Mesenchymal stem cell (in vitro differentiated cells and primary cell): ENCODE measurements around the gene UQCRQ.

ENCODE experiments used
- DNase-seq: peaks from one replicate; pipeline ENCODE4 v3.0.0-alpha.2; 2013
- H2AFZ ChIP-seq: one replicate; pipeline ENCODE4 v1.6.1; 2013; ENCODE audit warnings: low read depth, mild to moderate bottlenecking, control low read depth, inconsistent platforms, low read length, moderate library complexity
- H2AK5ac ChIP-seq: 2 replicates; pipeline ENCODE4 v1.6.1; 2013; ENCODE audit warnings: low read length, moderate library complexity, mild to moderate bottlenecking, inconsistent platforms; ENCODE audit not compliant: severe bottlenecking
- H2BK120ac ChIP-seq: one replicate; pipeline ENCODE4 v1.6.1; 2013; ENCODE audit warnings: low read depth, mild to moderate bottlenecking, inconsistent platforms, low read length, moderate library complexity
- H2BK12ac ChIP-seq, 2 experiments: one replicate each; pipeline ENCODE4 v1.6.1; 2013; ENCODE audit warnings: inconsistent platforms in 2 of 2, low read length in 2 of 2, mild to moderate bottlenecking in 2 of 2, moderate library complexity in 2 of 2, control low read depth in 1 of 2
- H2BK15ac ChIP-seq: one replicate; pipeline ENCODE4 v1.6.1; 2013; ENCODE audit warnings: mild to moderate bottlenecking, low read depth, inconsistent platforms; ENCODE audit not compliant: poor library complexity, severe bottlenecking
- H2BK5ac ChIP-seq: 2 replicates; pipeline ENCODE4 v1.6.1; 2013; ENCODE audit warnings: low read depth, mild to moderate bottlenecking, low read length, control low read depth, inconsistent platforms; ENCODE audit not compliant: poor library complexity, severe bottlenecking
- H3K14ac ChIP-seq, 2 experiments: one replicate each; pipeline ENCODE4 v1.6.1; 2013; ENCODE audit warnings: inconsistent platforms in 2 of 2, low read length in 2 of 2, control low read depth in 1 of 2, mild to moderate bottlenecking in 1 of 2, moderate library complexity in 1 of 2
- H3K18ac ChIP-seq, 2 experiments: one replicate each; pipeline ENCODE4 v1.6.1; 2013; ENCODE audit warnings: inconsistent platforms in 2 of 2, low read length in 2 of 2, control low read depth in 1 of 2, low read depth in 1 of 2, mild to moderate bottlenecking in 1 of 2
- H3K23ac ChIP-seq, 2 experiments: one replicate each; pipeline ENCODE4 v1.6.1; 2013; ENCODE audit warnings: inconsistent platforms in 2 of 2, low read length in 2 of 2, mild to moderate bottlenecking in 2 of 2, moderate library complexity in 2 of 2, control low read depth in 1 of 2
- H3K27ac ChIP-seq: 2 replicates; pipeline ENCODE4 v1.5.1; 2013; ENCODE audit warnings: mild to moderate bottlenecking, moderate library complexity, low read length, control low read depth, inconsistent platforms; ENCODE audit not compliant: poor library complexity, severe bottlenecking
- H3K27me3 ChIP-seq, 2 experiments: 2 replicates each; pipeline versions ENCODE4 v1.6.1 to v1.7.0; 2013; ENCODE audit warnings: low read length in 2 of 2, mild to moderate bottlenecking in 2 of 2, moderate library complexity in 2 of 2, control low read depth in 1 of 2, inconsistent platforms in 1 of 2; ENCODE audit not compliant: control insufficient read depth in 1 of 2, insufficient read depth in 1 of 2
- H3K36me3 ChIP-seq, 2 experiments: 2 replicates each; pipeline versions ENCODE4 v1.6.1 to v1.7.0; 2013; ENCODE audit warnings: low read length in 2 of 2, control low read depth in 1 of 2, inconsistent platforms in 1 of 2, low read depth in 1 of 2, mild to moderate bottlenecking in 1 of 2; ENCODE audit not compliant: insufficient read depth in 2 of 2, control insufficient read depth in 1 of 2
- H3K4ac ChIP-seq, 2 experiments: one replicate each; pipeline ENCODE4 v1.6.1; 2013; ENCODE audit warnings: inconsistent platforms in 2 of 2, low read length in 2 of 2, mild to moderate bottlenecking in 2 of 2, moderate library complexity in 2 of 2, control low read depth in 1 of 2, low read depth in 1 of 2
- H3K4me1 ChIP-seq: 2 replicates; pipeline ENCODE4 v1.6.1; 2013; ENCODE audit warnings: low read depth, low read length, control low read depth; ENCODE audit not compliant: control insufficient read depth, insufficient read depth
- H3K4me2 ChIP-seq: 2 replicates; pipeline ENCODE4 v1.6.1; 2013; ENCODE audit warnings: low read length, mild to moderate bottlenecking, inconsistent platforms; ENCODE audit not compliant: poor library complexity, severe bottlenecking
- H3K4me3 ChIP-seq, 2 experiments: 2 replicates each; pipeline versions ENCODE4 v1.5.1 to v1.7.0; 2013; ENCODE audit warnings: low read length in 2 of 2, mild to moderate bottlenecking in 2 of 2, control low read depth in 1 of 2, low read depth in 1 of 2; ENCODE audit not compliant: insufficient read depth in 1 of 2
- H3K79me1 ChIP-seq: replicated peaks from 2 replicates; pipeline ENCODE4 v1.6.1; 2013; ENCODE audit warnings: mild to moderate bottlenecking, control low read depth, low read length, inconsistent platforms; ENCODE audit not compliant: poor library complexity, severe bottlenecking
- H3K9ac ChIP-seq: 2 replicates; pipeline ENCODE4 v1.7.0; 2013; ENCODE audit warnings: mild to moderate bottlenecking, low read length, moderate library complexity
- H3K9me3 ChIP-seq: 2 replicates; pipeline ENCODE4 v1.7.0; 2013; ENCODE audit warnings: mild to moderate bottlenecking, low read length; ENCODE audit not compliant: control insufficient read depth
- H4K8ac ChIP-seq: one replicate; pipeline ENCODE4 v1.6.1; 2013; ENCODE audit warnings: inconsistent platforms, mild to moderate bottlenecking, low read length, moderate library complexity
- H4K91ac ChIP-seq: one replicate; pipeline ENCODE4 v1.6.1; 2013; ENCODE audit warnings: mild to moderate bottlenecking, low read length, inconsistent platforms
- WGBS: methylation state at CpG from one replicate; pipeline ENCODE4 v1.1.7; 2013; ENCODE audit warnings: mixed read lengths; 5-methylcytosine and 5-hydroxymethylcytosine counted together

Gene UQCRQ

DNA sequence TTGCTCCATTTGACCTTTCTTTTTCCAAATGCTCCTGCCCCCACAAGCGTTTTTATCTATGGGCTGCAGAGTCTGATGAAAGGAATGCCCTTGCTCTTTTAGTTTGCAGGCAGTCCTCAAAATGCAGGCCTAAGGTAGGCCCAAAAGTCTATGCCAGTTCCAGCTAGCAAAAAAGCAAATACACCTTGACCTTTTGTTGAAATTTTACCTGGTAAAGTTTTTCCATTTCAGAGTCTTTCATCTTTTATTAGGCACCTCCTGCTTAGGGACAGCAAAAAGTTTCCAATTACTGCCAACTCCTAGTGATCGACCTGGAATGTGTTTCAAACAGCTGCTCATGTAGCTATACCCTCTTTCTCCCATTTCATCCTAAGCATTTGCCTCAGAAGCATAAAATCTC is 4.4 kb downstream of the UQCRQ start:
- no peak overlapping the region for H3K4me2 ChIP-seq
- peaks cover 9% of the 10 kb centered on the region for H3K4me1 ChIP-seq
- no peaks in the 10 kb centered on the region for H3K27me3 ChIP-seq
- no peak overlapping the region for H2BK120ac ChIP-seq
- no peak overlapping the region for H2AFZ ChIP-seq
- H3K9me3 ChIP-seq, result no peaks in the 10 kb centered on the region
- peaks cover 6% of the 10 kb centered on the region for H3K79me1 ChIP-seq
- H4K8ac ChIP-seq, result no peak overlapping the region
- WGBS, result 94% methylated on average over 2 of the region's 2 CpGs
- H3K36me3 ChIP-seq, result peaks cover 26 to 70% of the 10 kb centered on the region in 2 experiments
- no peak overlapping the region for H2BK15ac ChIP-seq
- no peak overlapping the region for H3K14ac ChIP-seq
- H3K4ac ChIP-seq, result no peak overlapping the region
- no peak overlapping the region for H4K91ac ChIP-seq
- no peak overlapping the region for H3K27ac ChIP-seq
- H2AK5ac ChIP-seq, result no peak overlapping the region
- no peak overlapping the region for H3K23ac ChIP-seq
- DNase-seq, result no peak
- no peak overlapping the region for H3K4me3 ChIP-seq
- no peak overlapping the region for H2BK12ac ChIP-seq
- H3K9ac ChIP-seq, result no peak overlapping the region
- no peak overlapping the region for H2BK5ac ChIP-seq
- H3K18ac ChIP-seq, result no peak overlapping the region

DNA sequence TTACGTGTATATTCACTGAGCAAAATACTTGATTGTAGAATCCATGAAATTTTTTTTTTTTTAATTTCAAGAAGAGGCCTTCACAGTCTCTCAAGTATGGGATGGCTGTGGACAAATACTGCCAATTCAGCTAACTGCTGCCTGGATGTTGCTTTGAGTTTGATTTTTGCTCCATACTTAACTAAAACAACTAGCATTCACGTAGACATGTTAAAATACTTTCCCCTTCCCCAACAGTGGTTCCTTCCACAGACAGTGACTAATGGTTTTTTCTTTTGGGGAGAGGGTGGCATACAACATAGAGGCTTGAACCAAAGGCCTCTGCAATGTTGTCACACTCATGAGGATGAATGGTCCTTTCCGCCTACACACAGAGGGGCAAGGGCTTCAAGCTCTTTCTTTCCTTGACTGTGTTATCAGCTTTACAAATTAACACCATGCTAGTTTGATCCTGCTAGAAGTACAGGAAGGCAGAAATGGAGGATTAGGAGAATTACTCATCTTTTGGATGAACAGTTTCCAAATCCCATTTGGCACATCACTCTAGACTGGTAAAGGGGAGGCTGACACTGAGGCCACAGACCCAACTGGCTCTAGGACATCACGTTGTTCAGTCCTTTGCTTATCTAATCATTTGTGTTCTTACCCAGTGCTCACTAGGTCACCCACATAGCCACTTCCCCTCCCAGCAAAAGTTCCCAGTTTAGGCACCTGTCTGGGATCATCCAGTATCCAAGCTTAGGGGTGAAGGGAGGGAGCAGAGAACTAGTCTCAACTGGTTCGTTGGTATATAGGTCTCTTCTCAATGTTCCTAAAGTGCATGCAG is 5.2 kb downstream of the UQCRQ start:
- Histone ChIP-seq H3K4me2 (no peak overlapping the region), H3K9ac (no peak overlapping the region), H3K4me1 (peaks cover 7% of the 10 kb centered on the region), H2AK5ac (no peak overlapping the region), H2BK5ac (no peak overlapping the region), H3K9me3 (no peaks in the 10 kb centered on the region), H3K14ac (no peak overlapping the region), H4K91ac (no peak overlapping the region), H3K23ac (no peak overlapping the region), H3K79me1 (peaks cover 6% of the 10 kb centered on the region), H3K27ac (no peak overlapping the region), H3K27me3 (no peaks in the 10 kb centered on the region), H2BK12ac (no peak overlapping the region), H3K4me3 (no peak overlapping the region), H2BK120ac (no peak overlapping the region), H3K18ac (no peak overlapping the region), H3K36me3 (peaks cover 24 to 79% of the 10 kb centered on the region in 2 experiments), H3K4ac (no peak overlapping the region), H2AFZ (no peak overlapping the region), H4K8ac (no peak overlapping the region), H2BK15ac (no peak overlapping the region)
- DNase-seq, result no peak
- WGBS, result 75% methylated on average over 4 of the region's 5 CpGs

DNA sequence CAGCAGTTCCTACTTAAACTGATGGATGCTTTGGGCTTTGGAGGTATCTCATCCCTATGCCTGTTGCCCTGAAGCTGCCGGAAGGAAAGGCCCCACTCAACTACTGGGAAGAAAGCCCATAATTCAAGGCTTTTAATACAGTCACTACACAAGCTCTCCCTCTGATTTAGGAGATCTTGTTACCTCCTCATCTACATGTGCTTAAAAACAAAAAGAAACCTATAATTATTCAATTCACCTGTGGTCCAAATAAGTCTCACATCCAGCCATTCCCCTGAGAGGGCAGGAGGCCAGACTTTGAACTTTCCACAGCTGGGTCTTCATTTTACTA is 6.3 kb downstream of the UQCRQ start:
- DNase-seq, result no peak
- H4K91ac ChIP-seq, result no peak overlapping the region
- H3K23ac ChIP-seq, result no peak overlapping the region
- no peak overlapping the region for H2BK15ac ChIP-seq
- no peak overlapping the region for H4K8ac ChIP-seq
- H2AFZ ChIP-seq, result no peak overlapping the region
- H3K27ac ChIP-seq, result no peak overlapping the region
- no peaks in the 10 kb centered on the region for H3K27me3 ChIP-seq
- peaks cover 6% of the 10 kb centered on the region for H3K4me1 ChIP-seq
- no peak overlapping the region for H2BK120ac ChIP-seq
- no peak overlapping the region for H3K18ac ChIP-seq
- H3K36me3 ChIP-seq, result peaks cover 22 to 86% of the 10 kb centered on the region in 2 experiments
- H2BK5ac ChIP-seq, result no peak overlapping the region
- H3K9ac ChIP-seq, result no peak overlapping the region
- no peak overlapping the region for H3K4me3 ChIP-seq
- 100% methylated on average over 1 of the region's 1 CpG for WGBS
- H3K4ac ChIP-seq, result no peak overlapping the region
- H3K4me2 ChIP-seq, result no peak overlapping the region
- H2AK5ac ChIP-seq, result no peak overlapping the region
- H2BK12ac ChIP-seq, result no peak overlapping the region
- no peaks in the 10 kb centered on the region for H3K9me3 ChIP-seq
- H3K79me1 ChIP-seq, result peaks cover 8% of the 10 kb centered on the region
- no peak overlapping the region for H3K14ac ChIP-seq

DNA sequence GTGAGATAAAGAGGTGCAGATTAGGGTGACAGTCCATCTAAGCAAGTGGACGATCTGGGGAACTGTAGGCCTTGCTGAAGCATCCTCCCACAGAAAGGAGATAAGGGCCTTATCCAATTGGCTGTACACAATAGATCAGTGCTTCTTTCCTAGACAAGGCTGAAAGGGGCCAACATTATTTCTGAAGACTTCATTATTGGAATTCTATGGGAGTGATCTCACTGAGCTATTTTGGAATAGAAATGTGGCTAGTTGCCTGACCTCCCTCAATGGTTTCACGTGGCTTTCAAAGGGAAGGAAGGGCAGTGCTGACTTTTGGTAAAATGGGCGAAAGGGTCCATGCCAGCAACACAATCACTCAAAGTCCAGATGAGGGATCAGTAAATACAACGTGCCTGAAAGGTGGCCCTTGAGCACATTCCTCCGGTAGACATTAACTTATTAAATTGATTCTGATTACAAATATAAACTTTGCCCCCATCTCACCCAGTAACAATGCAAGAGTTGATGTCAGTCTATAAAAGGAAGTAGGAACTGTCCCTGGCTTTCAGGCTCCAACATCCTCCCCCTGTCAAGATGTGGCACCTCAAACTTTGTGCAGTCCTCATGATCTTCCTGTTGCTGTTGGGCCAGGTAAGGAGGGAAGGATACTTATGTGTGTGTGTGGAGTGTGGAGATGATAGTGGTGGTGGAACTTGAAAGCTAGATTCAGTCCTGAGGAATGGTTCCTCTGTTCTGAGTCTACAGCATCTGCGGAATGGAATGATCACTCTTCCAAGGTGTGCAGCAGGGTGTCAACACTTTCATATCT is 6.9 kb downstream of the UQCRQ start, which contains the start of gene LEAP2:
Gene LEAP2 (plus strand): TSS at position 550 of the 811 bp plus-strand sequence. CDS start 27 bp downstream, at position 577.
- Histone ChIP-seq H3K4me3 (no peak within 1 kb of the TSS), H3K27ac (no peak within 1 kb of the TSS), H3K79me1 (peaks cover 11% of the 10 kb centered on the region), H2AK5ac (no peak within 1 kb of the TSS), H3K23ac (no peak within 1 kb of the TSS), H2BK120ac (no peak within 1 kb of the TSS), H3K9me3 (no peaks in the 10 kb centered on the region), H3K27me3 (no peaks in the 10 kb centered on the region), H2AFZ (no peak within 1 kb of the TSS), H2BK5ac (no peak within 1 kb of the TSS), H2BK15ac (no peak within 1 kb of the TSS), H3K14ac (no peak within 1 kb of the TSS), H3K4me1 (peaks cover 9% of the 10 kb centered on the region), H4K8ac (no peak within 1 kb of the TSS), H2BK12ac (no peak within 1 kb of the TSS), H4K91ac (no peak within 1 kb of the TSS), H3K36me3 (peaks cover 22 to 86% of the 10 kb centered on the region in 2 experiments), H3K18ac (no peak within 1 kb of the TSS), H3K9ac (no peak within 1 kb of the TSS), H3K4ac (no peak within 1 kb of the TSS), H3K4me2 (no peak within 1 kb of the TSS)
- WGBS, result 90% methylated on average over 6 of the region's 6 CpGs
- DNase-seq, result no peak
